B cell (primary cell): ENCODE results near the gene TCF7L2. TPM values are rescaled to one million over a fixed set of nuclear protein-coding genes. Genes with fewer than 3 reads are reported as not detected.

Experiments used
- ATAC-seq: fragments of 200-7000 bp; cut with Tn5 transposase; one replicate; pipeline ENCODE4 v1.10.0; 2021; ENCODE audit warnings: low read depth, mild to moderate bottlenecking, moderate number of reproducible peaks, moderate library complexity
- CTCF ChIA-PET: fragments of 350-600 bp; sonication (Branson Sonifier 250); formaldehyde crosslinking; loops from one replicate; lab custom pipeline; 2021; ENCODE audit warnings: antibody characterized with exemption, inconsistent platforms; lab: Charles Lee
- POLR2A ChIA-PET: fragments of 350-600 bp; sonication (Branson Sonifier 250); formaldehyde crosslinking; loops from one replicate; lab custom pipeline; 2021; ENCODE audit warnings: antibody characterized with exemption; lab: Charles Lee
- DNase-seq: peaks from one replicate; pipeline ENCODE4 v3.0.0; 2013
- H2AFZ ChIP-seq: 2 replicates; pipeline ENCODE4 v1.6.1; 2012; ENCODE audit warnings: mild to moderate bottlenecking, low read depth, low read length; ENCODE audit not compliant: insufficient read depth, poor library complexity, severe bottlenecking
- H3K27ac ChIP-seq, 2 donors: 1 replicate in 1 of 2; 2 replicates in 1 of 2; pipeline ENCODE4 v1.5.1; 2012 to 2013; ENCODE audit warnings: low read length in 2 of 2, mild to moderate bottlenecking in 2 of 2, moderate library complexity in 1 of 2
- H3K27me3 ChIP-seq, 4 experiments: fragments of 200-600 bp in 1 of 4; sonication (generic) in 1 of 4; replicated peaks in 1 of 4; 1 replicate in 2 of 4; 2 replicates in 2 of 4; pipeline versions ENCODE4 v1.6.1 to v1.7.0; 2013 to 2016; ENCODE audit warnings: low read length in 3 of 4, mild to moderate bottlenecking in 2 of 4, mixed read lengths in 1 of 4, moderate library complexity in 1 of 4; ENCODE audit not compliant: insufficient read depth in 4 of 4, control insufficient read depth in 3 of 4; ENCODE audit errors: control extremely low read depth in 1 of 4
- H3K36me3 ChIP-seq, 2 experiments: replicated peaks in 1 of 2; 1 replicate in 1 of 2; 2 replicates in 1 of 2; pipeline versions ENCODE4 v1.6.1 to v1.7.1; 2013; ENCODE audit warnings: low read length in 1 of 2; ENCODE audit not compliant: insufficient read depth in 2 of 2, control insufficient read depth in 1 of 2; ENCODE audit errors: control extremely low read depth in 1 of 2, extremely low read depth in 1 of 2
- H3K4me1 ChIP-seq, 2 donors: fragments of 200-600 bp in 1 of 2; sonication (generic) in 1 of 2; 1 replicate in 1 of 2; 2 replicates in 1 of 2; pipeline versions ENCODE4 v1.5.1 to v1.6.1; 2013 to 2017; ENCODE audit warnings: low read length in 2 of 2; ENCODE audit not compliant: control insufficient read depth in 2 of 2, insufficient read depth in 2 of 2
- H3K4me2 ChIP-seq: replicated peaks from 2 replicates; pipeline ENCODE3; 2012; ENCODE audit warnings: mild to moderate bottlenecking, low read depth, low read length; ENCODE audit not compliant: poor library complexity, severe bottlenecking
- H3K4me3 ChIP-seq, 5 experiments: fragments of 200-600 bp in 1 of 5; sonication (generic) in 1 of 5; 1 replicate in 3 of 5; 2 replicates in 2 of 5; pipeline versions ENCODE4 v1.5.1 to v1.7.0; 2011 to 2016; ENCODE audit warnings: low read length in 4 of 5, mild to moderate bottlenecking in 4 of 5, low read depth in 2 of 5, control low read depth in 1 of 5, moderate library complexity in 1 of 5; ENCODE audit not compliant: insufficient read depth in 1 of 5; ENCODE audit errors: control extremely low read depth in 1 of 5, extremely low read depth in 1 of 5
- H3K79me2 ChIP-seq: fragments of 200-600 bp; sonication (generic); one replicate; pipeline ENCODE4 v1.6.0; 2016; ENCODE audit warnings: low read length; ENCODE audit not compliant: control insufficient read depth, insufficient read depth
- H3K9ac ChIP-seq: fragments of 200-600 bp; sonication (generic); 2 replicates; pipeline ENCODE4 v1.6.1; 2017; ENCODE audit warnings: mild to moderate bottlenecking, low read length, moderate library complexity
- H3K9me3 ChIP-seq, 3 donors: one replicate each; pipeline versions ENCODE4 v1.6.1 to v1.7.1; 2013; ENCODE audit warnings: low read length in 2 of 3; ENCODE audit not compliant: control insufficient read depth in 2 of 3, insufficient read depth in 1 of 3; ENCODE audit errors: control extremely low read depth in 1 of 3
- H4K20me1 ChIP-seq: 2 replicates; pipeline ENCODE4 v1.6.0; 2012; ENCODE audit warnings: mild to moderate bottlenecking, low read length; ENCODE audit not compliant: insufficient read depth, control insufficient read depth, poor library complexity, severe bottlenecking
- H3K27ac Mint-ChIP-seq: one replicate; pipeline ENCODE4 v1.8.0; 2021; ENCODE audit warnings: mixed read lengths
- H3K27me3 Mint-ChIP-seq: one replicate; pipeline ENCODE4 v1.8.0; 2021; ENCODE audit warnings: mixed read lengths
- H3K4me1 Mint-ChIP-seq: one replicate; pipeline ENCODE4 v1.8.0; 2021; ENCODE audit warnings: mixed read lengths
- H3K4me3 Mint-ChIP-seq: one replicate; pipeline ENCODE4 v1.8.0; 2021; ENCODE audit warnings: mixed read lengths
- H3K9me3 Mint-ChIP-seq: one replicate; pipeline ENCODE4 v1.8.0; 2022; ENCODE audit warnings: mixed read lengths; ENCODE audit not compliant: insufficient read depth
- CTCF ChIP-seq: fragments of 200-600 bp; IDR thresholded peaks from one replicate; pipeline ENCODE4 v1.8.0; 2022; ENCODE audit warnings: antibody characterized with exemption, mild to moderate bottlenecking
- EZH2 ChIP-seq: IDR thresholded peaks from 2 replicates; pipeline ENCODE4 v1.6.1; 2012; ENCODE audit warnings: borderline replicate concordance, low read depth, mild to moderate bottlenecking, moderate library complexity, low read length; ENCODE audit not compliant: insufficient read depth, poor library complexity, severe bottlenecking
- WGBS: methylation state at CpG from one replicate; pipeline ENCODE4 v1.1.5; 2013; ENCODE audit warnings: missing lambda C conversion rate; ENCODE audit not compliant: insufficient coverage; 5-methylcytosine and 5-hydroxymethylcytosine counted together
- intact Hi-C: fragments of 100-400 bp; cut with micrococcal nuclease; formaldehyde crosslinking; loops from one replicate; pipeline ENCODE4 v1.10.0; 2022
- polyA plus RNA-seq: library from polyadenylated mRNA; depleted of rRNA; stranded (reverse); fragments of >200 nt; gene quantifications from 2 replicates; pipeline ENCODE4 v1.2.3, GENCODE V29; 2012
- total RNA-seq, 2 donors: library from RNA; stranded (reverse); fragments of 120-200 nt in 1 of 2; gene quantifications; 1 replicate in 1 of 2; 2 replicates in 1 of 2; pipeline versions ENCODE4 v1.2.3 to v1.2.4, GENCODE V29; 2013 to 2022

Gene TCF7L2
- total and polyA plus RNA-seq, 2 donors (not counting 1 experiment from before 2014, with no cell fraction given), result 0.48 to 1.1 TPM

GRCh38 chr10:113071446-113071845 lies 121.4 kb downstream of the TCF7L2 start:
- no peaks in the 10 kb centered on the region for H3K79me2 ChIP-seq

GRCh38 chr10:113073549-113074189 lies 123.6 kb downstream of the TCF7L2 start:
- H3K9me3 Mint-ChIP-seq, result no peaks in the 10 kb centered on the region
- Histone ChIP-seq H4K20me1 (no peaks in the 10 kb centered on the region), H3K36me3 (no peaks in the 10 kb centered on the region), H3K79me2 (no peaks in the 10 kb centered on the region), H3K4me1 (no peaks in the 10 kb centered on the region), H2AFZ (no peak overlapping the region), H3K4me3 (no peak overlapping the region), H3K27me3 (no peaks in the 10 kb centered on the region), H3K9me3 (no peaks in the 10 kb centered on the region), H3K4me2 (no peak overlapping the region), H3K27ac (no peak overlapping the region), H3K9ac (no peak overlapping the region)
- H3K27ac Mint-ChIP-seq, result no peak overlapping the region
- POLR2A ChIA-PET, result no interaction called here
- DNase-seq, result no peak
- H3K4me1 Mint-ChIP-seq, result no peaks in the 10 kb centered on the region
- 92% methylated on average over 22 of the region's 23 CpGs for WGBS
- no peak for ATAC-seq
- CTCF ChIA-PET, result no interaction called here
- H3K4me3 Mint-ChIP-seq, result no peak overlapping the region
- no peak for TF ChIP-seq EZH2
- no peak for TF ChIP-seq CTCF
- intact Hi-C loops, result no loop called here
- H3K27me3 Mint-ChIP-seq, result peaks cover 4% of the 10 kb centered on the region

More at GRCh38 chr10:113071446-113071845, 121.4 kb downstream of the TCF7L2 start:
- no peak overlapping the region for H2AFZ ChIP-seq
- H3K4me1 Mint-ChIP-seq, result no peaks in the 10 kb centered on the region
- ChIA-PET CTCF (no interaction called here), POLR2A (no interaction called here)
- H3K27me3 ChIP-seq, result no peaks in the 10 kb centered on the region
- H3K9me3 Mint-ChIP-seq, result no peaks in the 10 kb centered on the region
- no peaks in the 10 kb centered on the region for H3K9me3 ChIP-seq
- TF ChIP-seq EZH2, result no peak
- TF ChIP-seq CTCF, result no peak
- intact Hi-C loops, result no loop called here
- H3K27me3 Mint-ChIP-seq, result peaks cover 4% of the 10 kb centered on the region
- no peaks in the 10 kb centered on the region for H3K36me3 ChIP-seq
- no peak overlapping the region for H3K4me3 Mint-ChIP-seq
- no peak overlapping the region for H3K4me3 ChIP-seq
- no peaks in the 10 kb centered on the region for H4K20me1 ChIP-seq
- no peak overlapping the region for H3K27ac ChIP-seq
- no peak overlapping the region for H3K27ac Mint-ChIP-seq
- H3K4me1 ChIP-seq, result no peaks in the 10 kb centered on the region
- ATAC-seq (no peak), DNase-seq (no peak)
- WGBS, result 92% methylated on average over 3 of the region's 7 CpGs
- H3K9ac ChIP-seq, result no peak overlapping the region
- H3K4me2 ChIP-seq, result no peak overlapping the region
